ENCODE results near the gene GJE1. TPM values are rescaled to one million over a fixed set of nuclear protein-coding genes. Genes with fewer than 3 reads are reported as not detected.

GJE1 gene
- total RNA-seq, 1 donor from 2014 or later, result not detected

GRCh38 chr6:142184307-142184706 lies 51.6 kb downstream of the GJE1 start:
- Mint-ChIP-seq H3K27ac (ENCODE audit: unreplicated experiment) (no peak overlapping the region), H3K9me3 (ENCODE audit: unreplicated experiment) (no peaks in the 10 kb centered on the region), H3K36me3 (ENCODE audit: unreplicated experiment) (peaks cover 16% of the 10 kb centered on the region)

More at GRCh38 chr6:142184307-142184706, 51.6 kb downstream of the GJE1 start:
- peaks cover 12% of the 10 kb centered on the region for H3K4me1 Mint-ChIP-seq (ENCODE audit: unreplicated experiment)
- DNase-seq (ENCODE audit: extremely low spot score, unreplicated experiment), result no peak
- no peaks in the 10 kb centered on the region for H3K27me3 Mint-ChIP-seq (ENCODE audit: unreplicated experiment)
- TF ChIP-seq CTCF (IDR thresholded peaks at IDR 0.05), result no peak
- no peak overlapping the region for H3K4me3 Mint-ChIP-seq (ENCODE audit: unreplicated experiment)

Other genes with a start within 250 kb of the GJE1 start
- gene NMBR, start 14.2 kb downstream of the GJE1 start, total RNA-seq, result not detected in 2 replicates
- gene VTA1, start 14.3 kb downstream of the GJE1 start, total RNA-seq, result 41.9 and 43.3 TPM in 2 replicates
- gene ADGRG6, start 169.1 kb downstream of the GJE1 start, total RNA-seq, result 0.51 and 0.97 TPM in 2 replicates

All from osteocyte (in vitro differentiated cells).